K562 (cell line): Measurements from ENCODE around the gene TMEM129. TPM values are rescaled to one million over a fixed set of nuclear protein-coding genes. Genes with fewer than 3 reads are reported as not detected.

Experiments used
- CREM ChIP-seq: IDR thresholded peaks from 2 replicates; pipeline ENCODE4 v1.6.1; 2014; ENCODE audit warnings: antibody characterized with exemption, low read depth
- KDM4B ChIP-seq, 2 experiments: fragments of 450-650 bp in 1 of 2; sonication (generic) in 1 of 2; IDR thresholded peaks; 2 replicates each; pipeline ENCODE4 v1.6.1; 2016 to 2017; ENCODE audit warnings: borderline replicate concordance in 2 of 2, antibody characterized with exemption in 1 of 2, low read depth in 1 of 2, mild to moderate bottlenecking in 1 of 2
- MYC ChIP-seq, 2 experiments: fragments of 250-450 bp in 1 of 2; sonication (Bioruptor Pico) in 1 of 2; IDR thresholded peaks; 2 replicates each; pipeline versions ENCODE4 v1.5.1 to v1.6.1; 2012 to 2021; ENCODE audit warnings: low read depth in 2 of 2, borderline replicate concordance in 1 of 2, improper control_type of control experiment in 1 of 2, low read length in 1 of 2, mild to moderate bottlenecking in 1 of 2, moderate library complexity in 1 of 2
- SAP30 ChIP-seq: fragments of 200-600 bp; sonication (generic); IDR thresholded peaks from 2 replicates; pipeline ENCODE4 v1.6.1; 2012; ENCODE audit warnings: borderline replicate concordance, low read depth, mild to moderate bottlenecking, moderate library complexity, low read length, control low read depth, inconsistent platforms; ENCODE audit not compliant: insufficient read depth, poor library complexity, severe bottlenecking
- polyA plus RNA-seq, 8 experiments: library from polyadenylated mRNA; depleted of rRNA in 4 of 8; stranded (reverse) in 5 of 8; unstranded in 3 of 8; fragments of >200 nt; fragmentation: Nextera tagmentation in 2 of 8; fragmentation: Illumina TruSeq in 1 of 8; extraction: Ambion mirVana in 2 of 8; extraction: Trizol in 1 of 8; gene quantifications; 2 replicates each; pipeline versions ENCODE4 v1.2.1 to v1.2.3, GENCODE V29; 2011 to 2014; ENCODE audit warnings: inconsistent platforms in 1 of 8, missing spikeins in 1 of 8
- total RNA-seq, 7 experiments: library from RNA; depleted of rRNA in 6 of 7; stranded (reverse); fragments of >200 nt in 6 of 7; fragmentation: Illumina TruSeq in 2 of 7; extraction: Trizol in 2 of 7; gene quantifications; 2 replicates each; pipeline versions ENCODE4 v1.2.1 to v1.2.3, GENCODE V29; 2011 to 2021; ENCODE audit warnings: low replicate concordance in 1 of 7
- TF ChIP-seq, protein P1 (sequence below), 2 experiments: fragments of 450-650 bp in 1 of 2; sonication (generic) in 1 of 2; formaldehyde crosslinking in 1 of 2; IDR thresholded peaks; 2 replicates each; pipeline versions ENCODE4 v1.7.1 to v1.9.0; 2016 to 2022; ENCODE audit warnings: inconsistent platforms in 1 of 2, mild to moderate bottlenecking in 1 of 2, missing genetic modification reagents in 1 of 2
- TF ChIP-seq, protein P2 (sequence below): fragments of 450-650 bp; IDR thresholded peaks from 2 replicates; pipeline ENCODE4 v1.6.1; 2016; ENCODE audit warnings: borderline replicate concordance

Gene TMEM129
- total and polyA plus RNA-seq, 9 of the 15 experiments (the other 6 are each of a cell fraction or from before 2014, with no cell fraction given) = 0.34 to 47.2 (median 18.8) TPM

DNA sequence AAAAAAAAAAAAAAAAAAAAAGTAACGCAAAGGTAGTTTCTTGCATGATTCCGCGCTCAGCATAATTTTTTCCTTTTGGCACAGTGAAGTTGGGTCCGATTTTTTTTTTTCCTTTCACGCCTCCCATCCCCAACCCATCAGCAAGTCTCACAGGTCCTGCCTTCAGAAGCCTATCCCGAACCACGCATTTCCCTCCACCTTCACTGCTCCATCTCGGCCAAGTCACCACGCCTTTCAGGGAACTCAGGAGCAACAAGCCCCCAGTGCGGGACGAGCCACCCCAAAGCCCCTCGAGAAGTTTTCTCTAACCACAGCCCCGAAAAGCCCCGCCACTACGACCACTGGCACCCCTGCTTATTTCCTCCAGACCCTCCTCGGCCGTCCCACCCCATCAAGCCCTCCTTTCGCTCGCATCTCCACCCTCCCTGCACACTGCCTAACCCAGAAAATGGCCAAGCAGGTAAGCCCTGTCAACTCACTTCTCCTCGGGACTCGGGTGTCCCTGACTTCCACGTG is 10.0 kb downstream of the TMEM129 start (continued):
- no peak; the same call in 1 of the 2 replicates for TF ChIP-seq MYC (IDR thresholded peaks at IDR 0.05; ENCODE audit: low read depth, low read length)
- 0 out of 2 replicates have a peak, but pooled peaks have one; percentile 30 for TF ChIP-seq MYC (CRISPR knock-in tag; IDR thresholded peaks at IDR 0.05; ENCODE audit: borderline replicate concordance, low read depth)
- no peak for TF ChIP-seq CREM
- peak; percentile 58 for TF ChIP-seq SAP30
- no peak for TF ChIP-seq KDM4B (IDR thresholded peaks at IDR 0.05; ENCODE audit: borderline replicate concordance in 2 of 2, low read depth in 1 of 2)
- TF ChIP-seq, protein P1, sequence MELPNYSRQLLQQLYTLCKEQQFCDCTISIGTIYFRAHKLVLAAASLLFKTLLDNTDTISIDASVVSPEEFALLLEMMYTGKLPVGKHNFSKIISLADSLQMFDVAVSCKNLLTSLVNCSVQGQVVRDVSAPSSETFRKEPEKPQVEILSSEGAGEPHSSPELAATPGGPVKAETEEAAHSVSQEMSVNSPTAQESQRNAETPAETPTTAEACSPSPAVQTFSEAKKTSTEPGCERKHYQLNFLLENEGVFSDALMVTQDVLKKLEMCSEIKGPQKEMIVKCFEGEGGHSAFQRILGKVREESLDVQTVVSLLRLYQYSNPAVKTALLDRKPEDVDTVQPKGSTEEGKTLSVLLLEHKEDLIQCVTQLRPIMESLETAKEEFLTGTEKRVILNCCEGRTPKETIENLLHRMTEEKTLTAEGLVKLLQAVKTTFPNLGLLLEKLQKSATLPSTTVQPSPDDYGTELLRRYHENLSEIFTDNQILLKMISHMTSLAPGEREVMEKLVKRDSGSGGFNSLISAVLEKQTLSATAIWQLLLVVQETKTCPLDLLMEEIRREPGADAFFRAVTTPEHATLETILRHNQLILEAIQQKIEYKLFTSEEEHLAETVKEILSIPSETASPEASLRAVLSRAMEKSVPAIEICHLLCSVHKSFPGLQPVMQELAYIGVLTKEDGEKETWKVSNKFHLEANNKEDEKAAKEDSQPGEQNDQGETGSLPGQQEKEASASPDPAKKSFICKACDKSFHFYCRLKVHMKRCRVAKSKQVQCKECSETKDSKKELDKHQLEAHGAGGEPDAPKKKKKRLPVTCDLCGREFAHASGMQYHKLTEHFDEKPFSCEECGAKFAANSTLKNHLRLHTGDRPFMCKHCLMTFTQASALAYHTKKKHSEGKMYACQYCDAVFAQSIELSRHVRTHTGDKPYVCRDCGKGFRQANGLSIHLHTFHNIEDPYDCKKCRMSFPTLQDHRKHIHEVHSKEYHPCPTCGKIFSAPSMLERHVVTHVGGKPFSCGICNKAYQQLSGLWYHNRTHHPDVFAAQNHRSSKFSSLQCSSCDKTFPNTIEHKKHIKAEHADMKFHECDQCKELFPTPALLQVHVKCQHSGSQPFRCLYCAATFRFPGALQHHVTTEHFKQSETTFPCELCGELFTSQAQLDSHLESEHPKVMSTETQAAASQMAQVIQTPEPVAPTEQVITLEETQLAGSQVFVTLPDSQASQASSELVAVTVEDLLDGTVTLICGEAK (IDR thresholded peaks at IDR 0.05) = peak; percentile 53; the same call in 1 of the 2 replicates
- TF ChIP-seq, protein P1 (CRISPR knock-in tag; IDR thresholded peaks at IDR 0.05) = no peak
- TF ChIP-seq, protein P2, sequence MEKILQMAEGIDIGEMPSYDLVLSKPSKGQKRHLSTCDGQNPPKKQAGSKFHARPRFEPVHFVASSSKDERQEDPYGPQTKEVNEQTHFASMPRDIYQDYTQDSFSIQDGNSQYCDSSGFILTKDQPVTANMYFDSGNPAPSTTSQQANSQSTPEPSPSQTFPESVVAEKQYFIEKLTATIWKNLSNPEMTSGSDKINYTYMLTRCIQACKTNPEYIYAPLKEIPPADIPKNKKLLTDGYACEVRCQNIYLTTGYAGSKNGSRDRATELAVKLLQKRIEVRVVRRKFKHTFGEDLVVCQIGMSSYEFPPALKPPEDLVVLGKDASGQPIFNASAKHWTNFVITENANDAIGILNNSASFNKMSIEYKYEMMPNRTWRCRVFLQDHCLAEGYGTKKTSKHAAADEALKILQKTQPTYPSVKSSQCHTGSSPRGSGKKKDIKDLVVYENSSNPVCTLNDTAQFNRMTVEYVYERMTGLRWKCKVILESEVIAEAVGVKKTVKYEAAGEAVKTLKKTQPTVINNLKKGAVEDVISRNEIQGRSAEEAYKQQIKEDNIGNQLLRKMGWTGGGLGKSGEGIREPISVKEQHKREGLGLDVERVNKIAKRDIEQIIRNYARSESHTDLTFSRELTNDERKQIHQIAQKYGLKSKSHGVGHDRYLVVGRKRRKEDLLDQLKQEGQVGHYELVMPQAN = peak; percentile 80; the same call in 1 of the 2 replicates
- TF ChIP-seq, all 486 proteins: peak for 15
